Left kidney (tissue), 2 donors: ENCODE measurements around the gene VAV1. TPM values are rescaled to one million over a fixed set of nuclear protein-coding genes. Genes with fewer than 3 reads are reported as not detected.
"Not testable (repeated sequence)": the region's sequence is repeated elsewhere in the genome, so short reads cannot be mapped to it uniquely, and the experiment has no call there.

Experiments used
- DNase-seq: peaks from one replicate; pipeline ENCODE4 v3.0.0-alpha.2; 2013
- polyA plus RNA-seq: library from polyadenylated mRNA; unstranded; fragments of 120-200 nt; gene quantifications from one replicate; pipeline ENCODE4 v1.2.1, GENCODE V29; 2013; ENCODE audit not compliant: insufficient read length

VAV1 gene
- polyA plus RNA-seq, 1 donor = 1.5 TPM

GRCh38 chr19:6737873-6738786 lies 34.4 kb upstream of the VAV1 start:
- no peak for DNase-seq

GRCh38 chr19:6738787-6739389 lies 33.6 kb upstream of the VAV1 start:
- DNase-seq = no peak

GRCh38 chr19:6739390-6739882 lies 33.1 kb upstream of the VAV1 start, which contains the start of gene TRIP10:
Gene TRIP10 (plus strand): TSS chr19:6739680. CDS start chr19:6739762, 82 bp downstream.
- no peak for DNase-seq

GRCh38 chr19:6739883-6740588 lies 32.5 kb upstream of the VAV1 start:
- no peak for DNase-seq

GRCh38 chr19:6740589-6741343 lies 31.7 kb upstream of the VAV1 start:
- no peak for DNase-seq

- DNase-seq = no peak
Measured at GRCh38 chr19:6743066-6743465, 29.4 kb upstream of the VAV1 start.

GRCh38 chr19:6743714-6744380 lies 28.7 kb upstream of the VAV1 start:
- no peak for DNase-seq

GRCh38 chr19:6744381-6745301 lies 27.9 kb upstream of the VAV1 start:
- DNase-seq = no peak

GRCh38 chr19:6745965-6746364 lies 26.5 kb upstream of the VAV1 start:
- no peak for DNase-seq

GRCh38 chr19:6748543-6748942 lies 24.0 kb upstream of the VAV1 start:
- DNase-seq = not testable (repeated sequence)

GRCh38 chr19:6750062-6750461 lies 22.4 kb upstream of the VAV1 start:
- no peak for DNase-seq

- no peak for DNase-seq
Measured at GRCh38 chr19:6751189-6751588, 21.3 kb upstream of the VAV1 start.

- DNase-seq = no peak
Measured at GRCh38 chr19:6752256-6753177, 20.0 kb upstream of the VAV1 start.

GRCh38 chr19:6753178-6754031 lies 19.1 kb upstream of the VAV1 start:
- DNase-seq = no peak

- no peak for DNase-seq
Measured at GRCh38 chr19:6754136-6754535, 18.4 kb upstream of the VAV1 start.

GRCh38 chr19:6754653-6755463 lies 17.6 kb upstream of the VAV1 start:
- no peak for DNase-seq

- DNase-seq = no peak
Measured at GRCh38 chr19:6760606-6761005, 11.9 kb upstream of the VAV1 start.
